Natural killer cell treated with Interleukin-12 subunit alpha and Interleukin-12 subunit beta and Interleukin-15 and Interleukin-18, amount 100 ng/mL, for 72 hours (primary cell): ENCODE data around the gene ADAM10. TPM values are rescaled to one million over a fixed set of nuclear protein-coding genes. Genes with fewer than 3 reads are reported as not detected.

Source experiments
- ATAC-seq, 2 donors: fragments of 150-1000 bp; cut with Tn5 transposase in 1 of 2; sonication (Bioruptor Pico), chemical (Tn5 transposase) in 1 of 2; 2 replicates each; pipeline ENCODE4 v1.10.0; 2021
- DNase-seq: peaks from one replicate; pipeline ENCODE4 v3.0.0; 2022; ENCODE audit warnings: low spot score
- H3K27ac Mint-ChIP-seq, 2 donors: 1 replicate in 1 of 2; 2 replicates in 1 of 2; pipeline ENCODE4 v1.8.0; 2022; ENCODE audit warnings: mixed read lengths in 2 of 2, mild to moderate bottlenecking in 1 of 2, moderate library complexity in 1 of 2
- H3K27me3 Mint-ChIP-seq, 2 donors: 1 replicate in 1 of 2; 2 replicates in 1 of 2; pipeline ENCODE4 v1.8.0; 2022; ENCODE audit warnings: mixed read lengths in 2 of 2
- H3K36me3 Mint-ChIP-seq: one replicate; pipeline ENCODE4 v1.8.0; 2022; ENCODE audit warnings: mixed read lengths
- H3K4me1 Mint-ChIP-seq, 2 donors: 1 replicate in 1 of 2; 2 replicates in 1 of 2; pipeline ENCODE4 v1.8.0; 2022; ENCODE audit warnings: low read depth in 2 of 2, mixed read lengths in 2 of 2, mild to moderate bottlenecking in 1 of 2
- H3K4me3 Mint-ChIP-seq: one replicate; pipeline ENCODE4 v1.8.0; 2022; ENCODE audit warnings: mixed read lengths
- H3K9me3 Mint-ChIP-seq: 2 replicates; pipeline ENCODE4 v1.8.0; 2022; ENCODE audit warnings: mixed read lengths
- total RNA-seq, 2 donors: library from RNA; stranded (reverse); gene quantifications; one replicate each; pipeline ENCODE4 v1.2.3, GENCODE V29; 2022

Gene ADAM10
- total RNA-seq, 2 donors from 2014 or later: 89.9 to 122 TPM

DNA sequence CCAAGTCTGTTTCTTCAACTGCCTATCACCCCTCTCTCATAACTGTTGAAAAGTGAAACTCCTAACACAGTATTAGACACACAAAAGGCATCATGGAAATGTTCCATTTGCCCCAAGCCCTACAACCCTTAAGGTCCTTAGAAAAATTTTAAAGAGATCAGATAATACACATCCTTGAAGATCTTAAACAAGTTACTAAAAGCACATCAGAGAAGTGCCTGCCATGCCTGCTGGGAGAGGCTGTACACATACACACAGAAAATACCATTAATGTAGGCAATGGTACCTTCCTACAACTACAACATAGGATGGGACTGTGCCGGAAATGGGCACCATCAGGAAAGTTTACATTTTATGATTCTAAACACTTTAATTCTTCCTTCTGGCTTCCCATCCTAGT lies 3.3 kb downstream of the ADAM10 start:
- DNase-seq: no peak
- peaks cover 50 to 63% of the 10 kb centered on the region in 2 donors for H3K4me1 Mint-ChIP-seq
- no peaks in the 10 kb centered on the region for H3K9me3 Mint-ChIP-seq
- no peak overlapping the region for H3K4me3 Mint-ChIP-seq
- H3K27ac Mint-ChIP-seq: no peak overlapping the region
- no peaks in the 10 kb centered on the region for H3K36me3 Mint-ChIP-seq
- ATAC-seq: no peak
- no peaks in the 10 kb centered on the region for H3K27me3 Mint-ChIP-seq

- Mint-ChIP-seq H3K27ac (peak overlapping the region in 1 of 2 donors; percentile 38), H3K9me3 (no peaks in the 10 kb centered on the region), H3K4me3 (no peak overlapping the region), H3K27me3 (no peaks in the 10 kb centered on the region), H3K36me3 (no peaks in the 10 kb centered on the region), H3K4me1 (peaks cover 50 to 62% of the 10 kb centered on the region in 2 donors)
- ATAC-seq (no peak), DNase-seq (no peak)
These were observed 6.5 kb downstream of the ADAM10 start for GRCh38 chr15:58742819-58743502.

DNA sequence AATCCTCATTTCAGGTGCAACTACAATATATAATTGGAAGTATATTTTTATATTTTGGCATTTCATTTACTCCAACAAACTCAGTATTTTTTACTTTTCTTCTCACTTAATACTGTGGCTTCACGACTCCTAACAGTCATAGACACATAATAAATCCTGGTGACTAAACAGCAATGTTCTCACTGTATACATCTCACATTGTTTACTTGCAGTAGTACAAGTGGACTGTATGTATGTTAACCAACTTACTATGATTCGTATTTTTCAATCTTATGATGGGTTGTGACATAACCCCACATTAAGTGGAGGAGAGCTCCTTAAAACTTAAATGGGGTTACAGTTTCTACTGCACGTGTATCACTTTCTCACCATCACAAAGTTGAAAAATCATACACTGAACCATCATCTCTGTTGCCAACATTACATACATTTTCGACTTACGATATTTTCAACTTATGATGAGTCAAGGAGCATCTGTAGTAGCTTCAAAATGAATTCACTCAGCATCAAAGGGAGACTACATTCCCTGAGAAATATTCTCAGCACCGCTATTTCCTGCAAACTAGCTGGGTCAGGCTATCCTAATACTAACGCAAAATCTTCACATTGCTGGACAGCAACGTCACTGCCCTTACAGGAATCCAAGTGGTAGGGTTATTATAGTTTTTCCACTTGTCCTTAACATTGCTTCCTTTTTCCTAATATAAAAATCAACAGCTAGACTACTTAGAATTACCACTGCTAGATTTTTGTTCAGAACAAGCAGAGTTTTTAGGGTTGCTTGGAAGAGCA lies 7.3 kb downstream of the ADAM10 start:
- ATAC-seq (no peak), DNase-seq (no peak)
- H3K27me3 Mint-ChIP-seq: no peaks in the 10 kb centered on the region
- no peaks in the 10 kb centered on the region for H3K9me3 Mint-ChIP-seq
- H3K4me3 Mint-ChIP-seq: no peak overlapping the region
- H3K27ac Mint-ChIP-seq: peak overlapping the region in 1 of 2 donors; percentile 1
- H3K4me1 Mint-ChIP-seq: peaks cover 53 to 63% of the 10 kb centered on the region in 2 donors
- no peaks in the 10 kb centered on the region for H3K36me3 Mint-ChIP-seq

DNA sequence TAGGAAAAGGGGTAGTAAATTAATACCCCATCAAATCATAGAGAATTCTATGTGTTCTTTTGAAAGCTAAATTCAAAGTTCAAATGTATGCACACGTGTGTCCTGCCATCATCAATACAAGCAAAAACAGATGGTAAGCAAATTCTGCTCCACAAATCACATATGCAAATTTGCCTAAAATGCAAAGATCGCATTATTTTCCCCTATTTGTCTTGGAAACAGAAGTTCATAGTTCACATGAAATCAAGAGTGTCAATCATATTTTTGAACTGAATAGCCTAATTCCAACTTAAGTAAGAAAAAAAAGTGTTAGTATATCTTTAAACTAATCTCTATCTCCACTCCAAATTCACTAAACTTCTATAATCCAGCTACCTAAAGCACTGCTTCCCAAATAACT lies 8.5 kb downstream of the ADAM10 start:
- Mint-ChIP-seq H3K4me1 (peaks cover 52 to 67% of the 10 kb centered on the region in 2 donors), H3K36me3 (no peaks in the 10 kb centered on the region), H3K9me3 (no peaks in the 10 kb centered on the region), H3K27ac (peak overlapping the region in 1 of 2 donors; percentile 1), H3K27me3 (no peaks in the 10 kb centered on the region), H3K4me3 (no peak overlapping the region)
- DNase-seq (no peak), ATAC-seq (no peak)

GRCh38 chr15:58740436-58740835 lies 9.1 kb downstream of the ADAM10 start:
- no peak overlapping the region for H3K27ac Mint-ChIP-seq
- no peaks in the 10 kb centered on the region for H3K36me3 Mint-ChIP-seq
- H3K9me3 Mint-ChIP-seq: no peaks in the 10 kb centered on the region
- DNase-seq (no peak), ATAC-seq (no peak)
- H3K27me3 Mint-ChIP-seq: no peaks in the 10 kb centered on the region
- H3K4me3 Mint-ChIP-seq: no peak overlapping the region
- H3K4me1 Mint-ChIP-seq: peaks cover 51 to 66% of the 10 kb centered on the region in 2 donors

GRCh38 chr15:58738046-58738707 lies 11.3 kb downstream of the ADAM10 start:
- Mint-ChIP-seq H3K4me1 (peaks cover 52 to 68% of the 10 kb centered on the region in 2 donors), H3K27me3 (no peaks in the 10 kb centered on the region), H3K9me3 (no peaks in the 10 kb centered on the region), H3K27ac (peak overlapping the region; percentile 61 to 94), H3K36me3 (no peaks in the 10 kb centered on the region), H3K4me3 (peak overlapping the region; percentile 43)
- no peak for DNase-seq
- ATAC-seq: peak; percentile 70 to 86

DNA sequence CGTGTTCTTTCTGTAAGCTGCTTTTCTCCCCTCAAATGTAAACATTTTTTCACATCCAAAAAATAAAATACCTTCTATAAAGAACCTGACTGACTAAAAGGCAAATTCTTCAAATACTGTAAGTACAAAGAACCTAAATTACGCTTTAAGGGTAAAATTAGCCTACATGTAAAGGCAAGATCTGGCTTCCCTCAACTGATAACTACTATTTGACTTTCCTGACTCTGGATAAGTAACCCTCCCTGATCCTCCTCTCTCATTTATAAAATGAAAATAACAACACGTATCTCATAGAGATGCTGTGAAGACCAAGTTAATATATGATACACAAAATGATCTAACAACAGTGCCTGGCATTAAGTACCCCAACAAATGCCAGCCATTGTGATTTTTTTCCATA lies 12.2 kb downstream of the ADAM10 start:
- H3K9me3 Mint-ChIP-seq: no peaks in the 10 kb centered on the region
- no peak for ATAC-seq
- DNase-seq: no peak
- H3K4me1 Mint-ChIP-seq: peaks cover 51 to 66% of the 10 kb centered on the region in 2 donors
- H3K27ac Mint-ChIP-seq: peak overlapping the region; percentile 61 to 94
- H3K36me3 Mint-ChIP-seq: no peaks in the 10 kb centered on the region
- H3K27me3 Mint-ChIP-seq: no peaks in the 10 kb centered on the region
- H3K4me3 Mint-ChIP-seq: no peak overlapping the region

DNA sequence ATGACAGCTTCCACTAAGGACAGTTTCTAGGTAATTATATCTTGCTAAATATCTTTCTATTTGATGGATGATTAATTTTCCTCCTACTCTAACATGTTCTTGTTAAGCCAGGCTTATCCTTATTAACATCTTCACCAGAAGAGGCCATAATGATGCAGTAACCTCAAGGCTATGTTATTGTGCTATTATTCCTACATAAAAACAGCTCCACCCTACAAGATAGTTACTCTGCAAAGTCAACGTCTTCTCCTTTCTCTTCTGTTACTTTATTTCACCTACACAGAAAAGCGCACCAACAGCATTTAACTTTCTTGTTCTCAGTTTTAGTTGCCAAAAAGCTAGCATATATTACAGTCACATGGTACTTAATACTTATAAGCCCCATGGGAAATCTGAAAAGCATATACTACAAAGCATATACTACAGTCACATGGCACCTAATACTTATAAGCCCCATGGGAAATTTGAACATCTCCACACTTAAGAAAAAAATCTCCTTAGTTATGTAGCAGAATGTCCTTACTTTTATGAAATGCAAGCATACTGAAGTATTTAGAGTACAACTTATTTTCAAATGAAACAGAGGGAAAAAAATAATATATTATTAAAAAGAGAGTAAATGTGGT lies 13.4 kb downstream of the ADAM10 start:
- DNase-seq (no peak), ATAC-seq (no peak)
- peak overlapping the region in 1 of 2 donors; percentile 40 for H3K27ac Mint-ChIP-seq
- H3K4me3 Mint-ChIP-seq: no peak overlapping the region
- no peaks in the 10 kb centered on the region for H3K9me3 Mint-ChIP-seq
- H3K36me3 Mint-ChIP-seq: no peaks in the 10 kb centered on the region
- no peaks in the 10 kb centered on the region for H3K27me3 Mint-ChIP-seq
- peaks cover 47 to 62% of the 10 kb centered on the region in 2 donors for H3K4me1 Mint-ChIP-seq

GRCh38 chr15:58734859-58735258 lies 14.6 kb downstream of the ADAM10 start:
- Mint-ChIP-seq H3K4me3 (no peak overlapping the region), H3K4me1 (peaks cover 50 to 67% of the 10 kb centered on the region in 2 donors), H3K27me3 (no peaks in the 10 kb centered on the region), H3K36me3 (no peaks in the 10 kb centered on the region), H3K9me3 (no peaks in the 10 kb centered on the region), H3K27ac (peak overlapping the region in 1 of 2 donors; percentile 12)
- ATAC-seq (no peak), DNase-seq (no peak)

GRCh38 chr15:58732625-58733363 lies 16.7 kb downstream of the ADAM10 start:
- peak overlapping the region; percentile 60 to 75 for H3K27ac Mint-ChIP-seq
- H3K36me3 Mint-ChIP-seq: no peaks in the 10 kb centered on the region
- H3K4me1 Mint-ChIP-seq: peaks cover 44 to 54% of the 10 kb centered on the region in 2 donors
- H3K4me3 Mint-ChIP-seq: no peak overlapping the region
- H3K9me3 Mint-ChIP-seq: no peaks in the 10 kb centered on the region
- DNase-seq (no peak), ATAC-seq (no peak)
- H3K27me3 Mint-ChIP-seq: no peaks in the 10 kb centered on the region

DNA sequence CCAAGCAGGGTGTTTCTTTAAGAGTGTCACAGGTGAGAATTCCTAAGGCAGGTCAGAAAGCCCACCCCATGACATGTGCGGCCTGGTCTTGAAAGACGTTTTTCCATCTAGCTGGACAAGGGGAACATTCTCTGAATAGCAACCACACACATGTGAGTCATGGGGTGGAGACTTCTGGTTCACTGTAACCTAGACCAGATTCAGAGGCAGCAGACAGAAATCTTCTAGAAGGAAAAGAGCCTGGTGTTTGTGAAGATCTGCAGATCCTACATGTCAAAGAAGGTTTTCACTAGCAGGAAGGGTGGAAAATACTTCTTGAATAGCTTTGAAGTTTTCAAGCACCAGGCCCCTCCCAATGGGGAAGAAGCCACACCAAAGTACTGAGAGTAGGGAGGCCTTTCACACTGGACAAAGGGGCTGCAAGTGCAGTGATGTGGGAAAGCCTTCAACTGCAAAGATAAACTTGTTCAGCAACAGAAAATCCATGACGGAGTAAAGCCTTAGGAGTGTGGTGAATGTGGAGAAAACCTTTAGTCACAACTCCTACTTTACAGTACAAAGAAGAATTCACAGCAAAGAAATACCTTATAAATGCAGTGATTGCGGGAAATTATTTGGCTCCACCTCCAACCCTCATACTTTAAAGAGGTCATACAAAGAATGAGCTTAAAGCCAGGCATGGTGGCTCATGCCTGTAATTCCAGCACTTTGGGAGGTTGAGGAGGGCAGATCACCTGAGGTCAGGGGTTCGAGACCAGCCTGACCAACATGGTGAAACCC lies 17.6 kb downstream of the ADAM10 start:
- ATAC-seq (peak in 1 of 2 donors; percentile 43), DNase-seq (no peak)
- Mint-ChIP-seq H3K27me3 (no peaks in the 10 kb centered on the region), H3K27ac (peak overlapping the region; percentile 60 to 75), H3K9me3 (no peaks in the 10 kb centered on the region), H3K4me3 (peak overlapping the region; percentile 15), H3K36me3 (no peaks in the 10 kb centered on the region), H3K4me1 (peaks cover 37 to 47% of the 10 kb centered on the region in 2 donors)

- Mint-ChIP-seq H3K27ac (no peak overlapping the region), H3K4me3 (no peak overlapping the region), H3K36me3 (no peaks in the 10 kb centered on the region), H3K9me3 (no peaks in the 10 kb centered on the region), H3K4me1 (peaks cover 37 to 41% of the 10 kb centered on the region in 2 donors), H3K27me3 (no peaks in the 10 kb centered on the region)
- ATAC-seq (no peak), DNase-seq (no peak)
These were observed 22.6 kb downstream of the ADAM10 start for GRCh38 chr15:58726867-58727266.
